ENCODE data around the gene DHX58.

Gene DHX58

GRCh38 chr17:42107124-42107523, 5.4 kb downstream of the DHX58 start:
- Mint-ChIP-seq H3K4me3 (peak overlapping the region; percentile 59), H3K9me3 (no peaks in the 10 kb centered on the region), H3K27ac (no peak overlapping the region), H3K27me3 (no peaks in the 10 kb centered on the region), H3K36me3 (peaks cover 20% of the 10 kb centered on the region), H3K4me1 (peaks cover 38% of the 10 kb centered on the region)
- ATAC-seq: no peak

GRCh38 chr17:42106009-42106408, 6.5 kb downstream of the DHX58 start:
- Mint-ChIP-seq H3K4me1 (peaks cover 35% of the 10 kb centered on the region), H3K4me3 (peak overlapping the region; percentile 40), H3K27ac (no peak overlapping the region), H3K9me3 (no peaks in the 10 kb centered on the region), H3K36me3 (peaks cover 20% of the 10 kb centered on the region), H3K27me3 (no peaks in the 10 kb centered on the region)
- ATAC-seq: no peak

- ATAC-seq: no peak
- peaks cover 27% of the 10 kb centered on the region for H3K4me1 Mint-ChIP-seq
- H3K9me3 Mint-ChIP-seq: no peaks in the 10 kb centered on the region
- no peak overlapping the region for H3K4me3 Mint-ChIP-seq
- no peak overlapping the region for H3K27ac Mint-ChIP-seq
- no peaks in the 10 kb centered on the region for H3K27me3 Mint-ChIP-seq
- H3K36me3 Mint-ChIP-seq: peaks cover 14% of the 10 kb centered on the region
These were observed 8.2 kb downstream of the DHX58 start for GRCh38 chr17:42104264-42104663.

- Mint-ChIP-seq H3K4me3 (no peak overlapping the region), H3K9me3 (no peaks in the 10 kb centered on the region), H3K27me3 (no peaks in the 10 kb centered on the region), H3K4me1 (peaks cover 24% of the 10 kb centered on the region), H3K27ac (no peak overlapping the region), H3K36me3 (peaks cover 14% of the 10 kb centered on the region)
- no peak for ATAC-seq
These were observed 9.1 kb downstream of the DHX58 start for GRCh38 chr17:42103221-42103954.

- H3K4me3 Mint-ChIP-seq: no peak overlapping the region
- peaks cover 14% of the 10 kb centered on the region for H3K36me3 Mint-ChIP-seq
- H3K27ac Mint-ChIP-seq: no peak overlapping the region
- H3K27me3 Mint-ChIP-seq: peaks cover 9% of the 10 kb centered on the region
- H3K4me1 Mint-ChIP-seq: peaks cover 28% of the 10 kb centered on the region
- no peaks in the 10 kb centered on the region for H3K9me3 Mint-ChIP-seq
- peak; percentile 65 for ATAC-seq
These were observed 10.8 kb downstream of the DHX58 start for GRCh38 chr17:42101513-42102292.

- peaks cover 21% of the 10 kb centered on the region for H3K4me1 Mint-ChIP-seq
- H3K36me3 Mint-ChIP-seq: no peaks in the 10 kb centered on the region
- peaks cover 17% of the 10 kb centered on the region for H3K27me3 Mint-ChIP-seq
- ATAC-seq: no peak
- H3K9me3 Mint-ChIP-seq: no peaks in the 10 kb centered on the region
- no peak overlapping the region for H3K4me3 Mint-ChIP-seq
- H3K27ac Mint-ChIP-seq: no peak overlapping the region
These were observed 13.6 kb downstream of the DHX58 start for GRCh38 chr17:42098730-42099399.

- Mint-ChIP-seq H3K4me1 (peaks cover 21% of the 10 kb centered on the region), H3K9me3 (no peaks in the 10 kb centered on the region), H3K4me3 (peak within 1 kb of the TSS; percentile 67), H3K36me3 (no peaks in the 10 kb centered on the region), H3K27me3 (peaks cover 21% of the 10 kb centered on the region), H3K27ac (peak within 1 kb of the TSS; percentile 76)
- peak; percentile 59 for ATAC-seq
These were observed 14.6 kb downstream of the DHX58 start, which contains the start of gene ZNF385C for GRCh38 chr17:42097691-42098631. TSS of gene ZNF385C (minus strand) at chr17:42098473. CDS start at chr17:42063056, 35,417 bp downstream.

- H3K27ac Mint-ChIP-seq: no peak overlapping the region
- no peak for ATAC-seq
- H3K27me3 Mint-ChIP-seq: peaks cover 21% of the 10 kb centered on the region
- no peak overlapping the region for H3K4me3 Mint-ChIP-seq
- peaks cover 17% of the 10 kb centered on the region for H3K4me1 Mint-ChIP-seq
- no peaks in the 10 kb centered on the region for H3K9me3 Mint-ChIP-seq
- no peaks in the 10 kb centered on the region for H3K36me3 Mint-ChIP-seq
These were observed 16.0 kb downstream of the DHX58 start for GRCh38 chr17:42096360-42097111.

- no peak for ATAC-seq
- H3K4me3 Mint-ChIP-seq: no peak overlapping the region
- no peaks in the 10 kb centered on the region for H3K36me3 Mint-ChIP-seq
- no peak overlapping the region for H3K27ac Mint-ChIP-seq
- H3K4me1 Mint-ChIP-seq: peaks cover 13% of the 10 kb centered on the region
- H3K9me3 Mint-ChIP-seq: no peaks in the 10 kb centered on the region
- H3K27me3 Mint-ChIP-seq: peaks cover 21% of the 10 kb centered on the region
These were observed 18.0 kb downstream of the DHX58 start for GRCh38 chr17:42094375-42095069.

- Mint-ChIP-seq H3K27ac (no peak overlapping the region), H3K36me3 (no peaks in the 10 kb centered on the region), H3K27me3 (peaks cover 18% of the 10 kb centered on the region), H3K4me1 (peaks cover 9% of the 10 kb centered on the region), H3K9me3 (no peaks in the 10 kb centered on the region), H3K4me3 (no peak overlapping the region)
- ATAC-seq: no peak
These were observed 19.6 kb downstream of the DHX58 start for GRCh38 chr17:42092939-42093338.

- no peak overlapping the region for H3K27ac Mint-ChIP-seq
- no peak for ATAC-seq
- H3K27me3 Mint-ChIP-seq: peaks cover 12% of the 10 kb centered on the region
- H3K4me3 Mint-ChIP-seq: no peak overlapping the region
- no peaks in the 10 kb centered on the region for H3K36me3 Mint-ChIP-seq
- no peaks in the 10 kb centered on the region for H3K4me1 Mint-ChIP-seq
- no peaks in the 10 kb centered on the region for H3K9me3 Mint-ChIP-seq
These were observed 21.3 kb downstream of the DHX58 start for GRCh38 chr17:42090964-42091790.

GRCh38 chr17:42088736-42089135, 23.8 kb downstream of the DHX58 start:
- H3K4me3 Mint-ChIP-seq: no peak overlapping the region
- H3K27ac Mint-ChIP-seq: no peak overlapping the region
- H3K36me3 Mint-ChIP-seq: no peaks in the 10 kb centered on the region
- H3K27me3 Mint-ChIP-seq: peaks cover 2% of the 10 kb centered on the region
- no peaks in the 10 kb centered on the region for H3K4me1 Mint-ChIP-seq
- ATAC-seq: no peak
- H3K9me3 Mint-ChIP-seq: no peaks in the 10 kb centered on the region
